ENCODE data around the gene GSTM5. TPM values are rescaled to one million over a fixed set of nuclear protein-coding genes. Genes with fewer than 3 reads are reported as not detected.

Gene GSTM5
- total RNA-seq, 1 donor from 2014 or later = 23.3 TPM

DNA sequence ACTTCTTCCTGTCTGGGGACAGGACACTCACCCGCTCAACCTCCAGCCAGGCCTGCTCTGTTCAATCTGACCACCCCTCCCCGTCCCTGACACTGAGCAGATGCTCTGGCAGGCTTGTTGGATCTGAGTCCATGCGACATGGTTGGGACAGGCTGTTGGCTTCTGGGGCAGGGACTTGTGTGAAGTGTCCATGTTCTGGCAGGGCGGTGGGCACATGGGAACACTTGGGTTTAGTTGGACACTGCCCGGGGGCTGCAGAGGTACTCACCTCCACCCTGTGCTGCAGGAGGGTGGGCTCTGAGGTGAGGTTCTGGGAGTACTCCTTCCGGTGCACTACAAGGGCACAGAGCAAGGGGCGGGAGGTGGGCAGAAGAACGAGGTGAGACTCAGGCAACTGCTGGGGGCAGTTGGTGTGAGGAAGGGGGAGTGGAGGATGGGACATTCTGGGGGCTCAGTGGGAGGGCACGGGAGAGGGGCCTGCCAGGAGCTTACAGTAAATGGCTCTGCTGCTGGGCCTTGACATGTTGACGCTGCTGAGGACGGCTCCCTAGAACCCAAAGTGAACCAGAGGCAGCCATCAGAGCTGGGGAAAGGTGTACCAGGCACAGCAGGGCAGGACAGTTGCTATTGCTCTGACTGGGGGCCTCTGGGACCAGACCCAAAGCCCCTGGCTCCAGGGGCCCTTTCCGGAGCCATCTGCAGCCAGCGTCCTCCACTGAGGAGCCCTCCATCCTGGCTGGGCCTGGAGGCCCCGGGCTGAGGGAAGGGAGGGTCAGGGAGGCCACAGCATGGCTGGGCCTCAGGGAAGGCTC, 49.4 kb downstream of the GSTM5 start:
- DNase-seq (ENCODE audit: low spot score in 2 of 2) = peak in 1 of 2 donors; percentile 59
- H3K27ac ChIP-seq = no peak overlapping the region
- no peak overlapping the region for H3K4me3 ChIP-seq
- no peaks in the 10 kb centered on the region for H3K27me3 ChIP-seq
- no peaks in the 10 kb centered on the region for H3K36me3 ChIP-seq
- TF ChIP-seq, protein P1, sequence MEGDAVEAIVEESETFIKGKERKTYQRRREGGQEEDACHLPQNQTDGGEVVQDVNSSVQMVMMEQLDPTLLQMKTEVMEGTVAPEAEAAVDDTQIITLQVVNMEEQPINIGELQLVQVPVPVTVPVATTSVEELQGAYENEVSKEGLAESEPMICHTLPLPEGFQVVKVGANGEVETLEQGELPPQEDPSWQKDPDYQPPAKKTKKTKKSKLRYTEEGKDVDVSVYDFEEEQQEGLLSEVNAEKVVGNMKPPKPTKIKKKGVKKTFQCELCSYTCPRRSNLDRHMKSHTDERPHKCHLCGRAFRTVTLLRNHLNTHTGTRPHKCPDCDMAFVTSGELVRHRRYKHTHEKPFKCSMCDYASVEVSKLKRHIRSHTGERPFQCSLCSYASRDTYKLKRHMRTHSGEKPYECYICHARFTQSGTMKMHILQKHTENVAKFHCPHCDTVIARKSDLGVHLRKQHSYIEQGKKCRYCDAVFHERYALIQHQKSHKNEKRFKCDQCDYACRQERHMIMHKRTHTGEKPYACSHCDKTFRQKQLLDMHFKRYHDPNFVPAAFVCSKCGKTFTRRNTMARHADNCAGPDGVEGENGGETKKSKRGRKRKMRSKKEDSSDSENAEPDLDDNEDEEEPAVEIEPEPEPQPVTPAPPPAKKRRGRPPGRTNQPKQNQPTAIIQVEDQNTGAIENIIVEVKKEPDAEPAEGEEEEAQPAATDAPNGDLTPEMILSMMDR (IDR thresholded peaks at IDR 0.05) = no peak
- no peaks in the 10 kb centered on the region for H3K4me1 ChIP-seq
- no peaks in the 10 kb centered on the region for H3K9me3 ChIP-seq
- intact Hi-C loops (cut with DNase I) = no loop called here

GRCh38 chr1:109762039-109762585, 50.1 kb downstream of the GSTM5 start:
- Histone ChIP-seq H3K36me3 (no peaks in the 10 kb centered on the region), H3K4me3 (no peak overlapping the region), H3K27me3 (no peaks in the 10 kb centered on the region), H3K4me1 (peaks cover 0 to under 1% of the 10 kb centered on the region in 2 donors), H3K9me3 (no peaks in the 10 kb centered on the region), H3K27ac (no peak overlapping the region)
- TF ChIP-seq, protein P1 (IDR thresholded peaks at IDR 0.05) = no peak
- peak in 1 of 2 donors; percentile 49 for DNase-seq (ENCODE audit: low spot score in 2 of 2)
- intact Hi-C loops (cut with DNase I) = no loop called here

GRCh38 chr1:109762821-109763645, 51.0 kb downstream of the GSTM5 start:
- Histone ChIP-seq H3K36me3 (no peaks in the 10 kb centered on the region), H3K4me1 (peaks cover 0 to 5% of the 10 kb centered on the region in 2 donors), H3K9me3 (no peaks in the 10 kb centered on the region), H3K4me3 (no peak overlapping the region), H3K27ac (no peak overlapping the region), H3K27me3 (no peaks in the 10 kb centered on the region)
- peak; percentile 5 to 61 for DNase-seq (ENCODE audit: low spot score in 2 of 2)
- intact Hi-C loops (cut with DNase I) = no loop called here
- TF ChIP-seq, protein P1 (IDR thresholded peaks at IDR 0.05) = no peak

DNA sequence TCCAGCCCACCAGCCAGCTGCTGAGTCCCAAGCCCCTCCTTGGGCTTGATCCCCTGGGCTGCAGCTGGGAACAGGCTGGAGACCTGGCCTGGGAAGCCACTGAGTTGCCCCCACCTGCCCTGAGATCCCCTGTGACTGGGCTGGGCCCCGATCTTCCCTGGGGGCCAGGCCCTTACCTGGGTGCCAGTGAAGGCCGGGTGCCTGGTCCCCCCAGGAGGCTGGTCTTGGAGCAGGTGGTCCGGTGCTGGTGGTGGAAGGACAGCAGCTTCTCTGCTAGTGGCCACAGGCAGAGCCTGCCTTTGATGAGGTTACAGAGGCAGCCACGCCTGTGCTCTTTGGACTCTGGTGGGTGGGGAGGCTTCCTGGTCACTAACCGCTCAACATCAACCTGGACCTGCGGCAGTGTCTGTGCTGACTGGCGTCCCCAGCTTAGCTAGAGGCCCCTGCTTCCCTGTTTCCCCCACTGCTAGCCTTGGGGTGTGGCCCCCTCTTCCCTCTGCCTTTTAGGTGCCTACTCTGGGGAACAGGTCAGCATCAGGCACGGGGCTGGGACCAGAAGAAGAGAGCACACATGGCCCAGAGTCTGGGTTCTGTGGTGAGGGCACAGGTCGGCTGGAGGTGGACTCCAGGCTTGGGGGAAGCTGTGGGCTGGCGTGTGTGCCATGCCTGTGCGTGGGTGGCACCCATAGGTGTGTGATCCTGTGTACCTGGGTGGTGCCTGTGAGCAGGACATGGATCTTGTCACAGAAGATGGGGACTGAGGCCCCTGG, 51.8 kb downstream of the GSTM5 start, which contains the start of gene EPS8L3:
Gene EPS8L3 (minus strand): TSS at position 278 of the 770 bp plus-strand sequence. CDS start 2,174 bp downstream, outside the sequence.
- Histone ChIP-seq H3K36me3 (no peaks in the 10 kb centered on the region), H3K9me3 (no peaks in the 10 kb centered on the region), H3K27ac (no peak within 1 kb of the TSS), H3K4me1 (peaks cover 0 to 5% of the 10 kb centered on the region in 2 donors), H3K27me3 (no peaks in the 10 kb centered on the region), H3K4me3 (no peak within 1 kb of the TSS)
- intact Hi-C loops (cut with DNase I) = no loop called here
- DNase-seq (ENCODE audit: low spot score in 2 of 2) = peak; percentile 3 to 54
- TF ChIP-seq, protein P1 (IDR thresholded peaks at IDR 0.05) = no peak

Measured in ascending aorta (tissue), 2 donors.